Measurements from ENCODE around the gene ZSCAN26.
"Not testable (repeated sequence)": the region's sequence is repeated elsewhere in the genome, so short reads cannot be mapped to it uniquely, and the experiment has no call there.

The ZSCAN26 gene

DNA sequence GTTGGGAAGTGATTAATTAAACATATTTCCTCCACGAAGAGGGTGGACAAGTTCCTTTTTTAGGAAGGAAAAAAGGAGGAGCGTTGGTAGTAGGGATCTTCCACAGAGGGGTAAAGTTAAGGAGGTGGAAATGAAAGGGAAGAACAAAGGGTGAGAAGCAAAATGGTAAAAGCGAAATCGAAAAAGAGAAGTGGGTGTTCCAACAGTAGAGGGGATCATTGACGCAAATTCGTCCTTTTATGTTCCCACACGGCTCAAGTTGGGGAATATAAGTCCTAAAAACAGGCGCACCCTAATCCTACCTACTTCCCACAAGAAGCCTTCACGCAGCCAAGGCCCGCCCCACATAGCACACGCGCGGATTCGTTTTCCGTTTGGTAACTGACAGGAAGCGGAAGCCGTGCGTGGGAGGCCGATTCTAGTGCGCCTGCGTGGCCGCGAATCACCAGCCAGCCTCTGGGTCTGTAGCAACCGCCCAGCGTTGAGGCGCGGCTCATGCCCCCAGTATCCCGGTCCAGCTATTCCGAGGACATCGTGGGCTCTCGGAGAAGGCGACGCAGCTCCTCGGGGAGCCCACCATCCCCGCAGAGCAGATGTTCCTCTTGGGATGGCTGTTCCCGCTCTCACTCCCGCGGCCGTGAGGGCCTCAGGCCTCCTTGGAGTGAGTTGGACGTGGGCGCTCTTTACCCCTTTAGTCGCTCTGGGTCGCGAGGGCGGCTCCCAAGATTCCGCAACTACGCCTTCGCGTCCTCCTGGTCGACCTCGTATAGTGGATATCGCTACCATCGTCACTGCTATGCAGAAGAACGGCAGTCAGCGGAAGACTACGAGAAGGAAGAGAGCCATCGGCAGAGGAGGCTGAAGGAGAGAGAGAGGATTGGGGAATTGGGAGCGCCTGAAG is 7.8 kb upstream of the ZSCAN26 start, which contains the start of gene NKAPL:
Gene NKAPL, plus strand, starts transcription at position 421 of the 901 bp plus-strand sequence. Its CDS starts 75 bp downstream, at position 496.
- no peak for FAIRE-seq

GRCh38 chr6:28263922-28264321 is 3.0 kb upstream of the ZSCAN26 start:
- no peak for FAIRE-seq

- FAIRE-seq: no peak
These were observed 2.0 kb upstream of the ZSCAN26 start for GRCh38 chr6:28264834-28265401.

DNA sequence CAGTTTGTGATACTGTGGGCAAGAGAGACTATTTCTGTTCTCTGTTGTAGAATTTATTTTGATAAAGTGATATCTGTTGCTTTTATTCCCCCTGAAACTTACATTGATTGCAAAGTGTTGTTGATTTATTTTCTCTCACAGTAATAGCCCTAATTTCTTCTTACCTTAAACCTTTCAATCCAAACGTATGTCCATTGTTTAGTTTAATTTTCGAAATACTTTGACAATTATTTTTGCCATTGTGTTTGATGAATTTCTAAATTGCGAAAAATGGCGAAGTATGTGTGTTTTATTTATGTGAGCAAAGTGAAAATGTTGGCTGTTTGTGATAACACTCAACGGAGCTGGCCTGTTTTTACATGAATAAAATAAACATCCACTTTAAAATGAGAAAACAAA is 381 bp upstream of the ZSCAN26 start:
- FAIRE-seq: peak; percentile 21

- no peak for FAIRE-seq
These were observed 734 bp downstream of the ZSCAN26 start for GRCh38 chr6:28267695-28268059.

- no peak for FAIRE-seq
These were observed 2.5 kb downstream of the ZSCAN26 start for GRCh38 chr6:28269492-28269891.

GRCh38 chr6:28274888-28275287 is 7.9 kb downstream of the ZSCAN26 start:
- FAIRE-seq: no peak

DNA sequence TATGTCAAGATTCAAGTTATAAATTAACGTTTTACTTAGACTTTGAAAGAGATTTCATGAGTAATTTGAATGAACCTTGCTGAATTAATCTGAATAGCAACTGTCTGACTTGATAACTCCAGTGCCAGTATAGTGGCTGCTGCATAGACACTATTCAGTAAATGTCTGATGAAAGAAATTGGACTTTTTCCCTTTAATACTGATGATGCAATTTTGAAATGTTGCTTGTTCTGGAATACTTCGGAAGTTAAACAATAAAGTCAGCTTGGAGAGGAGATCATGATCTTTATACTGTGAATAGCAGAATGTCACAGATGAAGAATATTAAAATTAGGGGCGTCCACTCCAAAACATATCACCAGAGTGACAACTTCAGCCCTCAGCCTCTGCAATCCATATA is 10.8 kb downstream of the ZSCAN26 start:
- no peak for FAIRE-seq

DNA sequence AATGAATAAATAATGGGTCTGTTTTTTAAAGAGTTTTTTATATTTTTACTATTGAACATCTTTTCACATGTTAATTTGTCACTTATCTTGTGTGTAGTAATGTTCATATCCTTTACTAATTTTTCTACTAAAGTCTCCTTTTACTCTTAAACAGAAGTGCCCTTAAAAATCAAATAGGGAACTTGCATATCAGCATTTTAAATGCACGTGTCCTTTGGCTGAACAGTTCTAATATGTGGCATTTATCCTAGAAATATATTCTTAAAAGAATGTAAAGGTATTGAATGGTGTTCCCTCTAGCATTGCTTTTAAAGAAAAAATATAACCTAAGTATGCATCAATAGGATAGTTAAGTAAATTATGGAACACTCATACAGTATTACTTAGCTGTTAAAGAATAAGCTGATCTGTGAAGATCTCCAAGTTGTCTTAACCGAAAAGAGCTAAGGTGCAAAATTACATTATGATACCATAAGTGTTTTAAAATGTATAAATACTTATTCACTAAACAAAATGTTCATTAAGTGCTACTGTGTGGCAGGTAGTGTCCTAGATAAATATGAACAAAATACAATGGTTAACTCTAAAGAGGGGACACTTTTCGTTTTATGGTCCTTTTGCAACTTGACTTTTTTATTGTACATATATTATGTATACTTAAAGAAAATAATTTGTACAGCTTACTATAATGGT is 13.8 kb downstream of the ZSCAN26 start:
- FAIRE-seq: no peak

DNA sequence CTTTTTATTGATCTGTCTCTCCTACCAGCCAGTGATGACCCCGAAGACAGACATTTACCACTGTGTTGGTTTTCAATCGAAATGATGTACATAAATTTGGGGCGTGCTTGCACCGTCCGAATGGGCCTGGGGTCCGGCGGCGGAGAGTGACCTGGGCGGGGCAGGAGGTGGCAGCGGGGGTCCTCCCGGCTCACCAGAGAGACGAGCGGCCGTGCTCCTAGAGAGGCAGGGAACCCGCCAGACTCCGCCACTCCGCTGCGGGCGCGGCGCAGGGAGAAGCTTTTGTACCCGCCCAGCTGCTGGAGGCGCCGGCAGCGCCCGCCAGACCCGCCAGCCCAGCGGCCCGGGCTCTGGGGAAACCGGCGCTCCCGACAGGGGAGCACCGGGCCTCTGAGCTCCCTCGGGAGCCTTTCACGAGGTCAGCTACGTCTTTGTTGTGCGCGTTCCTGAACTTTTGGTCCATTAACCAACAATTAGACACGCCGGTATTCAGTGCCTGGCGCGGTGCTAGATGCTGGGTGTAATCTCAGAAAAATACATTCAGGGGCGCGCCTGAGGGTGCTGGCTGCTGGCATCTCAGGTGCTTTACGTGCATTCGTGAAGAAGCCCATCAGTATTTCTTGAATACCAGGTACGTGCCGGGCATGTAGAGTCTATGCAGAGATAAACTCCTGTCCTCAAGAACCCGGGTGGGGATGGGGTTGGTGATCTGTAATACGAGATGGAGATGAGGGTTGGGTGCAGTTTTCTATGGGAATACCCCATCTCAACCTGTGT is 14.5 kb downstream of the ZSCAN26 start, which contains the start of gene PGBD1:
Gene PGBD1, plus strand, starts transcription at position 285 of the 777 bp plus-strand sequence. CDS start 2,242 bp downstream, outside the sequence.
- FAIRE-seq: no peak

GRCh38 chr6:28282926-28283325 is 16.0 kb downstream of the ZSCAN26 start:
- no peak for FAIRE-seq

DNA sequence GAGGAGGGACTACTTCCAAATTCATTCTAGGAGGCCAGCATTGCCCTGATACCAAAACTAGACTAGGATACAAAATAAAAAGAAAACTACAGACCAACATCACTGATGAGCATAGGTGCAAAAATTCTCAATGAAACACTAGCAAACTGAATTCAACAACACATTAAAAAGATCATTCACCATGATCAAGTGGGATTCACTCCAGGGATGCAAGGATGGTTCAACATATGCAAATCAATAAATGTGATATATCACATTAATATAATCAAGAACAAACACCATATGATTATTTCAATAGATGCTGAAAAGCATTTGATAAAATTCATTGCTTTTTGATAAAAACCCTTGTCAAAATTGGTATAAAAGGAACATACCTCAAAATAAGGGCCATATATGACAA is 24.6 kb downstream of the ZSCAN26 start:
- FAIRE-seq: no peak

DNA sequence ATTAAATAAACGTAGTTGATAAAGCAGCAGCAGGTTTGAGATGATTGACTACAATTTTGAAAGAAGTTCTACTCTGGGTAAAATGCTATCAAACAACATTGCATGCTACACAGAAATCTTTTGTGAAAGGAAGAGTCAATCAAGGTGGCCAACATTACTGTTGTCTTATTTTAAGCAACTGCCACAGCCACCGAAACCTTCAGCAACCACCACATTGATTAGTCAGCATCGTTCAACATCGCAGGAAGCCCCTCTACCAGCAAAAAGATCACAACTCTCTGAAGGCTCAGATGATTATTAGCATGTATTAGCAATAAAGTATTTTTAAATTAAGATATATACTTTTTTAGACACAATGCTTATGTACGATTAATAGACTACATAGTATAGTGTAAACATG is 28.4 kb downstream of the ZSCAN26 start:
- FAIRE-seq: no peak

GRCh38 chr6:28296520-28297060 is 29.6 kb downstream of the ZSCAN26 start:
- FAIRE-seq: no peak

- FAIRE-seq: no peak
These were observed 36.6 kb downstream of the ZSCAN26 start for GRCh38 chr6:28303570-28303969.

- FAIRE-seq: not testable (repeated sequence)
These were observed 39.4 kb downstream of the ZSCAN26 start for GRCh38 chr6:28306363-28306762.

GRCh38 chr6:28311139-28311823 is 44.3 kb downstream of the ZSCAN26 start:
- no peak for FAIRE-seq

- no peak for FAIRE-seq
These were observed 46.0 kb downstream of the ZSCAN26 start for GRCh38 chr6:28312939-28313338.

DNA sequence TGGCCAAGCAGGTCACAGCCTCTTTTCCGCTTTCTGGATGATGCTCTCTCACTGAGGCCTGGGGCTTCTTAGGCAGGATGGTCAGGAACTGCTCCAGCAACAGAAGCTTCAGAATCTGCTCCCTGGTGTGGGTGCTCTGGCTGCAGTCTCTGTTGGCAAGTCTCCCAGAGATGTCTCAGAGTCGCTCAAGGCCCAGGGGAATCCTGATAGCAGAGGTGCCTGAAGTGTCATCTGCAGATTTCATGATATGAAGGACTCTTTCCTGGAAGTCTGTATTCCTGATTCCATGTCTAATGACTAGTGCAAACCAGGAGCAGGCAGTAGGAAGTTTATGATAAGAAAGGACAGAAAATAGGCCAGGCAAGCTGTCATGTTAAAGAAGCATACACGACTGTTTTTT is 48.7 kb downstream of the ZSCAN26 start:
- no peak for FAIRE-seq

DNA sequence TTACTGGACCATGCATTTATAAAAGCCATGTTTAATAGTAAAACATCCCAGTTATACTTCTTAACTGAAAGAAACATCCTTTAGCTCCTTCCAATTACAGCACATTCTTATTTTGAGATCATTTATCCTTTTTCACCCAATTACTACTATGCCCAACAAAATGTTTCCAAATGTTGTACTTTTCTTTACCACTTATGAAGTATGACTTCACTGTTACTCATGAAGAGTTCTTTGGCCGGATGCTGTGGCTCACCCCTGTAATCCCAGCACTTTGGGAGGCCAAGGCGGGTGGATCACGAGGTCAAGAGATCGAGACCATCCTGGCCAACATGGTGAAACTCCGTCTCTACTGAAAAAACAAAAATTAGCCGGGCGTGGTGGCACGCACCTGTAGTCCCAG is 50.9 kb downstream of the ZSCAN26 start:
- not testable (repeated sequence) for FAIRE-seq

DNA sequence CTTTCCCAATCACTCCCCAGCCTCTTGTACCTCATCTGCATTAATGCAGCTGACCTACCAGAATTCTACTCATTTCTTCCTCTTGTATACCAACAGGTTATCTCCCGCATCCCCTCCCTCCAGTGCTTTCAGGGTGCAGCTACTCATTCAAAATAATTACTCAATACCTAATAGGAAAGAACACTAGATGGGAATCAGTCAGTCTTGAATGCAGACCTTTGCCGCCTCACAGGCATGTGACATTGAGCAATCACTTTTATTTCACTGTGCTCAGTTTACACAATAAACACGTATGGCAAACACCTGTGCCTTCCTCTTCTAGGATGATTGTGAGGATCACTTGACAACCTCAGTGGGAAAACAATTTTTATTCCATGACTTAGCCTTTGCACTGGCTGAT is 55.7 kb downstream of the ZSCAN26 start:
- no peak for FAIRE-seq

Measured in colon (tissue), 2 donors.